Anterior cingulate cortex (tissue), 58 donors: ENCODE results near the gene SKIDA1.
A peak's percentile ranks its signal among the peaks of the same experiment; 100 is the strongest.

ENCODE experiments used
- DNase-seq, 58 donors: peaks; one replicate each; lab custom pipeline; 2025; lab: John Stamatoyannopoulos, UW

SKIDA1 gene

GRCh38 chr10:21503542-21503941 is 21.9 kb downstream of the SKIDA1 start:
- no peak for DNase-seq

- no peak for DNase-seq
These were observed 23.1 kb downstream of the SKIDA1 start for GRCh38 chr10:21502348-21502740.

- DNase-seq: no peak
These were observed 23.6 kb downstream of the SKIDA1 start for GRCh38 chr10:21501731-21502347.

- no peak for DNase-seq
These were observed 24.4 kb downstream of the SKIDA1 start for GRCh38 chr10:21501091-21501490.

- no peak for DNase-seq
These were observed 24.9 kb downstream of the SKIDA1 start for GRCh38 chr10:21500578-21500910.

- no peak for DNase-seq
These were observed 25.5 kb downstream of the SKIDA1 start for GRCh38 chr10:21499701-21500577.

GRCh38 chr10:21498986-21499385 is 26.5 kb downstream of the SKIDA1 start:
- DNase-seq: no peak

GRCh38 chr10:21498377-21498776 is 27.1 kb downstream of the SKIDA1 start:
- DNase-seq: no peak

- peak in 56 of 58 donors; percentile 30 to 90 (median 75) for DNase-seq
These were observed 28.2 kb downstream of the SKIDA1 start for GRCh38 chr10:21497177-21497807.

GRCh38 chr10:21496343-21497176 is 28.9 kb downstream of the SKIDA1 start:
- DNase-seq: peak in 49 of 58 donors; percentile 20 to 77 (median 58)

GRCh38 chr10:21495752-21496342 is 29.6 kb downstream of the SKIDA1 start:
- DNase-seq: peak; percentile 39 to 92 (median 80)

- DNase-seq: no peak
These were observed 30.3 kb downstream of the SKIDA1 start for GRCh38 chr10:21495002-21495751.

GRCh38 chr10:21494191-21495001 is 31.1 kb downstream of the SKIDA1 start:
- DNase-seq: peak in 11 of 58 donors; percentile 5 to 35 (median 21)

GRCh38 chr10:21493784-21494183 is 31.7 kb downstream of the SKIDA1 start:
- no peak for DNase-seq

- DNase-seq: no peak
These were observed 33.1 kb downstream of the SKIDA1 start for GRCh38 chr10:21492421-21492820.

- DNase-seq: no peak
These were observed 34.8 kb downstream of the SKIDA1 start for GRCh38 chr10:21490711-21491105.

GRCh38 chr10:21490028-21490710 is 35.3 kb downstream of the SKIDA1 start:
- no peak for DNase-seq

- no peak for DNase-seq
These were observed 36.5 kb downstream of the SKIDA1 start for GRCh38 chr10:21488957-21489446.
